K562 (cell line): ENCODE measurements around the gene EPHB6. TPM values are rescaled to one million over a fixed set of nuclear protein-coding genes. Genes with fewer than 3 reads are reported as not detected.

Experiments
- ATAC-seq: fragments of 200-7000 bp; cut with Tn5 transposase; 3 replicates; pipeline ENCODE4 v1.9.1; 2020; ENCODE audit warnings: moderate library complexity
- BruUV-seq: library from RNA; stranded (reverse); fragments of 400-500 nt; replicated peaks from 2 replicates; lab custom pipeline; 2021; lab: Mats Ljungman, UMichigan
- CTCF ChIA-PET: fragments of 300-600 bp; formaldehyde crosslinking; extraction: SDS; loops from one replicate; lab custom pipeline; 2021; ENCODE audit warnings: low intra/inter-chr PET ratio; lab: Yijun Ruan, JAX
- POLR2A ChIA-PET: fragments of 300-600, 350-650 bp; sonication (Branson Sonifier 250); formaldehyde crosslinking; extraction: SDS; loops from one replicate; lab custom pipeline; 2021; ENCODE audit warnings: antibody characterized with exemption, inconsistent platforms; lab: Yijun Ruan, JAX
- DNase-seq, 4 experiments: peaks; one replicate each; pipeline versions ENCODE4 v3.0.0 to v3.0.0-alpha.2; 2011 to 2018; ENCODE audit warnings: low spot score in 3 of 4, mixed read lengths in 3 of 4; ENCODE audit errors: extremely low read depth in 1 of 4
- FAIRE-seq: peaks from 2 replicates; lab custom pipeline; 2011; peaks lifted over from hg19 to GRCh38; lab: Jason Lieb, UNC
- H2AFZ ChIP-seq: 2 replicates; pipeline ENCODE4 v1.6.0; 2011; ENCODE audit warnings: low read depth, low read length, control low read depth, inconsistent platforms
- H3K27ac ChIP-seq: fragments of 200-600 bp; 3 replicates; pipeline ENCODE4 v1.8.0; 2011; ENCODE audit warnings: low read depth, mild to moderate bottlenecking, control low read depth, inconsistent platforms, low read length, moderate library complexity, mixed read lengths; ENCODE audit errors: extremely low read depth
- H3K27me3 ChIP-seq, 2 experiments: fragments of 300-600 bp in 1 of 2; 2 replicates in 1 of 2; 3 replicates in 1 of 2; pipeline versions ENCODE4 v1.6.0 to v1.8.0; 2011; ENCODE audit warnings: inconsistent platforms in 2 of 2, low read length in 2 of 2, mild to moderate bottlenecking in 1 of 2, mixed read lengths in 1 of 2, moderate library complexity in 1 of 2; ENCODE audit not compliant: control insufficient read depth in 2 of 2, insufficient read depth in 2 of 2
- H3K36me3 ChIP-seq: fragments of 300-600 bp; 3 replicates; pipeline ENCODE4 v1.8.0; 2011; ENCODE audit warnings: mild to moderate bottlenecking, low read length, inconsistent platforms; ENCODE audit not compliant: control insufficient read depth, insufficient read depth
- H3K4me1 ChIP-seq, 2 experiments: fragments of 200-600 bp in 1 of 2; replicated peaks in 1 of 2; 2 replicates in 1 of 2; 3 replicates in 1 of 2; pipeline versions ENCODE4 v1.5.1 to v1.8.0; 2011; ENCODE audit warnings: inconsistent platforms in 2 of 2, low read length in 2 of 2, mild to moderate bottlenecking in 1 of 2, mixed read lengths in 1 of 2, moderate library complexity in 1 of 2; ENCODE audit not compliant: control insufficient read depth in 2 of 2, insufficient read depth in 2 of 2
- H3K4me2 ChIP-seq: 2 replicates; pipeline ENCODE4 v1.6.1; 2011; ENCODE audit warnings: low read length, control low read depth, inconsistent platforms, mixed read lengths; ENCODE audit not compliant: insufficient read depth
- H3K4me3 ChIP-seq: fragments of 200-600 bp; sonication (generic), shearing (Covaris generic); 2 replicates; pipeline ENCODE4 v1.5.1; 2016; ENCODE audit warnings: control low read depth, inconsistent platforms
- H3K79me2 ChIP-seq: fragments of 200-600 bp; 3 replicates; pipeline ENCODE4 v1.8.0; 2011; ENCODE audit warnings: low read length, inconsistent platforms; ENCODE audit not compliant: control insufficient read depth, insufficient read depth
- H3K9ac ChIP-seq, 2 experiments: 2 replicates each; pipeline versions ENCODE4 v1.6.0 to v1.6.1; 2011; ENCODE audit warnings: low read depth in 2 of 2, low read length in 2 of 2, control low read depth in 1 of 2, inconsistent platforms in 1 of 2, mild to moderate bottlenecking in 1 of 2, mixed read lengths in 1 of 2; ENCODE audit not compliant: insufficient read depth in 1 of 2
- H3K9me1 ChIP-seq: one replicate; pipeline ENCODE4 v1.6.0; 2011; ENCODE audit warnings: inconsistent platforms, mild to moderate bottlenecking, low read length, moderate library complexity; ENCODE audit not compliant: control insufficient read depth, insufficient read depth
- H3K9me3 ChIP-seq: replicated peaks from 2 replicates; pipeline ENCODE4 v1.5.1; 2011; ENCODE audit warnings: low read depth, low read length, inconsistent platforms; ENCODE audit not compliant: control insufficient read depth, insufficient read depth
- H4K20me1 ChIP-seq: replicated peaks from 2 replicates; pipeline ENCODE4 v1.6.1; 2011; ENCODE audit warnings: low read length, inconsistent platforms, mixed read lengths; ENCODE audit not compliant: control insufficient read depth, insufficient read depth
- FOXM1 ChIP-seq, 2 experiments: fragments of 450-650 bp in 1 of 2; sonication (generic) in 1 of 2; formaldehyde crosslinking in 1 of 2; IDR thresholded peaks; 2 replicates each; pipeline versions ENCODE4 v1.6.1 to v1.9.0; 2017 to 2022; ENCODE audit warnings: low read depth in 2 of 2, mild to moderate bottlenecking in 2 of 2, missing genetic modification reagents in 1 of 2, moderate library complexity in 1 of 2
- MLLT1 ChIP-seq, 2 experiments: fragments of 450-650 bp; IDR thresholded peaks; 2 replicates each; pipeline ENCODE4 v1.6.1; 2016
- NR0B1 ChIP-seq: fragments of 450-650 bp; IDR thresholded peaks from one replicate; pipeline ENCODE4 v1.6.1; 2018; ENCODE audit warnings: mild to moderate bottlenecking, moderate library complexity; ENCODE audit not compliant: partially characterized antibody
- PCBP2 ChIP-seq: fragments of 200-400 bp; formaldehyde crosslinking; IDR thresholded peaks from 2 replicates; pipeline ENCODE4 v1.6.1; 2018; ENCODE audit warnings: low read length, low read depth, mild to moderate bottlenecking, moderate library complexity; ENCODE audit not compliant: poor library complexity, severe bottlenecking
- ZBTB40 ChIP-seq, 2 experiments: fragments of 450-650 bp in 1 of 2; sonication (generic) in 1 of 2; formaldehyde crosslinking in 1 of 2; IDR thresholded peaks; 2 replicates each; pipeline versions ENCODE4 v1.7.1 to v1.9.0; 2016 to 2022; ENCODE audit warnings: inconsistent platforms in 1 of 2, mild to moderate bottlenecking in 1 of 2, missing genetic modification reagents in 1 of 2
- WGBS: fragments of 100-300 bp; shearing (Covaris generic); methylation state at CpG from one replicate; pipeline ENCODE4 v1.1.6; 2016; ENCODE audit warnings: low coverage, mixed read lengths; ENCODE audit not compliant: insufficient coverage; ENCODE audit errors: missing lambda C conversion rate; 5-methylcytosine and 5-hydroxymethylcytosine counted together
- in situ Hi-C: fragments of 300-500 bp; cut with MboI; formaldehyde crosslinking; loops from 4 replicates; pipeline ENCODE4 v1.15.0; 2018; ENCODE audit warnings: inconsistent platforms, mixed read lengths
- intact Hi-C: fragments of 100-400 bp; cut with micrococcal nuclease; formaldehyde crosslinking; loops from 2 replicates; pipeline ENCODE4 v1.14.2; 2022
- polyA plus RNA-seq, 8 experiments: library from polyadenylated mRNA; depleted of rRNA in 4 of 8; stranded (reverse) in 5 of 8; unstranded in 3 of 8; fragments of >200 nt; fragmentation: Nextera tagmentation in 2 of 8; fragmentation: Illumina TruSeq in 1 of 8; extraction: Ambion mirVana in 2 of 8; extraction: Trizol in 1 of 8; gene quantifications; 2 replicates each; pipeline versions ENCODE4 v1.2.1 to v1.2.3, GENCODE V29; 2011 to 2014; ENCODE audit warnings: inconsistent platforms in 1 of 8, missing spikeins in 1 of 8
- total RNA-seq, 7 experiments: library from RNA; depleted of rRNA in 6 of 7; stranded (reverse); fragments of >200 nt in 6 of 7; fragmentation: Illumina TruSeq in 2 of 7; extraction: Trizol in 2 of 7; gene quantifications; 2 replicates each; pipeline versions ENCODE4 v1.2.1 to v1.2.3, GENCODE V29; 2011 to 2021; ENCODE audit warnings: low replicate concordance in 1 of 7

Gene EPHB6
- total and polyA plus RNA-seq, 9 of the 15 experiments (the other 6 are each of a cell fraction or from before 2014, with no cell fraction given), result 1.4 to 123 (median 7.6) TPM

GRCh38 chr7:142855756-142856564 is 1.1 kb downstream of the EPHB6 start:
- H3K9me3 ChIP-seq, result no peaks in the 10 kb centered on the region
- DNase-seq (no peak), FAIRE-seq (no peak), ATAC-seq (no peak)
- no TSS peak for BruUV-seq
- no peak overlapping the region; a peak in 1 of 4 replicates for H3K9ac ChIP-seq
- in situ Hi-C loops, result loop anchor here (5.0 kb wide), 1 partner anchor 366 kb away; the partner anchor contains the start of gene TAS2R40
- intact Hi-C loops, result loop anchor here (2.0 kb wide), 1 partner anchor 359 kb away; no protein-coding TSS in a partner anchor
- 47% methylated on average over 12 of the region's 12 CpGs for WGBS
- H2AFZ ChIP-seq, result no peak overlapping the region
- CTCF ChIA-PET, result interaction anchor here (4.6 kb wide), 1 partner anchor 146 kb away, joined by 52 read pairs; no protein-coding TSS in a partner anchor
- POLR2A ChIA-PET, result interaction anchor here (0.5 to 1.1 kb wide), 2 partner anchors 161 to 401 kb away, joined by 3 read pairs; no protein-coding TSS in a partner anchor
- H3K36me3 ChIP-seq, result no peaks in the 10 kb centered on the region
- H4K20me1 ChIP-seq, result no peaks in the 10 kb centered on the region; the same call in 1 of the 2 replicates
- H3K4me3 ChIP-seq, result peak overlapping the region; percentile 70; the same call in 1 of the 2 replicates
- peaks cover 4 to 30% of the 10 kb centered on the region in 2 experiments; a peak in 3 of 5 replicates for H3K27me3 ChIP-seq
- H3K9me1 ChIP-seq, result no peaks in the 10 kb centered on the region
- H3K4me1 ChIP-seq, result peaks cover 12 to 16% of the 10 kb centered on the region in 2 experiments; a peak in 4 of 5 replicates
- H3K4me2 ChIP-seq, result peak overlapping the region; percentile 66
- H3K27ac ChIP-seq, result no peak overlapping the region
- no peaks in the 10 kb centered on the region for H3K79me2 ChIP-seq
- TF ChIP-seq MLLT1 (IDR thresholded peaks at IDR 0.05), result no peak
- TF ChIP-seq FOXM1 (IDR thresholded peaks at IDR 0.05; ENCODE audit: low read depth), result no peak
- 0 out of 2 replicates have a peak, but pooled peaks have one; percentile 24 for TF ChIP-seq FOXM1 (CRISPR knock-in tag; IDR thresholded peaks at IDR 0.05; ENCODE audit: low read depth)
- TF ChIP-seq ZBTB40 (IDR thresholded peaks at IDR 0.05), result no peak
- 0 out of 2 replicates have a peak, but pooled peaks have one; percentile 14 for TF ChIP-seq ZBTB40 (CRISPR knock-in tag; IDR thresholded peaks at IDR 0.05)
- no peak for TF ChIP-seq PCBP2
- TF ChIP-seq NR0B1, result no peak
